HG03039 (cell line): Measurements from ENCODE around the gene SBK3.

Source experiments
- ATAC-seq: cut with Tn5 transposase; IDR thresholded peaks from one replicate; pipeline ENCODE4 v1.9.1; 2021; ENCODE audit warnings: mild to moderate bottlenecking, moderate library complexity; ENCODE audit not compliant: unreplicated experiment

The SBK3 gene

GRCh38 chr19:55491546-55492360, 53.6 kb downstream of the SBK3 start:
- ATAC-seq, result no peak
